MV-4-11 (cell line): ENCODE measurements around the gene RTKN2.

Experiments
- DNase-seq: peaks from one replicate; lab custom pipeline; 2025; lab: John Stamatoyannopoulos, UW

The RTKN2 gene

DNA sequence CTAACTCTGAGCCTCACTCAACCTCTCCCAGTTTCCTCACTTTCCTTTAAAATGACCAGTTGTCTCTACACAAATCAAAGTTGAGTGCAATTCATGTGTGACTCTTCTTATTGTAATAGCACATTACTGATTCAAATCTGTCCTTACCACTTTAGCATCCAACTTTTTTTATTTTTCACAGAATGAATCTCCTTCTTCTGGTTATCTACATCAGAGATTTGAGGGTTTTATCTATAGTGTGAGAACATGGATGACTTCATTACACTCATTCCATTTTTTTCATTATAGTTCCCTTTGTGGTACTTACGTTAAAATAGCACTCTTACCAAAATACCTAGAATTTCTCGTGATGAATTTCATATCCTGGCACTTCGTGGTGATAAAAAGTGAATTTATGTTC, 43.3 kb downstream of the RTKN2 start:
- DNase-seq = no peak

DNA sequence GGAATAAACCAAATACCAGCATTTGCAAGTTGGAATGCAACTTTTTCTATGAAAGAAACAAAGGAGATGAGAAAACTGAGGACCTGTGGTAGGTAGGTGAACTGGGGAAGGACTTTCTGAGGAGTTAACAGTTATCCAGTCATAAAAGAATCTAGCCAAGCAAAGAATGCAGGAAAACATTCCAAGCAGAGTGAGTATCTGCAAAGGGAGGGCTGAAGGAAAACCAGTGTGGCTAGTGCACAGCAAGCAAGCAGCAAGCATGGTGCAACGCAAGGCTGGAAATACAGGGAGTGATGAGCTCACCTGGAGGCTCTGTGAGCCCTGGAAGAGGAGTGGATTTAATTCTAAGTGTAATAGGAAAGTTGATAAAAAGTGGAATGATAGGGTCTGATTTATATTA, 44.0 kb downstream of the RTKN2 start:
- no peak for DNase-seq

GRCh38 chr10:62217683-62218082, 51.0 kb downstream of the RTKN2 start:
- no peak for DNase-seq

- DNase-seq = no peak
Measured at GRCh38 chr10:62214364-62214874, 54.2 kb downstream of the RTKN2 start.

DNA sequence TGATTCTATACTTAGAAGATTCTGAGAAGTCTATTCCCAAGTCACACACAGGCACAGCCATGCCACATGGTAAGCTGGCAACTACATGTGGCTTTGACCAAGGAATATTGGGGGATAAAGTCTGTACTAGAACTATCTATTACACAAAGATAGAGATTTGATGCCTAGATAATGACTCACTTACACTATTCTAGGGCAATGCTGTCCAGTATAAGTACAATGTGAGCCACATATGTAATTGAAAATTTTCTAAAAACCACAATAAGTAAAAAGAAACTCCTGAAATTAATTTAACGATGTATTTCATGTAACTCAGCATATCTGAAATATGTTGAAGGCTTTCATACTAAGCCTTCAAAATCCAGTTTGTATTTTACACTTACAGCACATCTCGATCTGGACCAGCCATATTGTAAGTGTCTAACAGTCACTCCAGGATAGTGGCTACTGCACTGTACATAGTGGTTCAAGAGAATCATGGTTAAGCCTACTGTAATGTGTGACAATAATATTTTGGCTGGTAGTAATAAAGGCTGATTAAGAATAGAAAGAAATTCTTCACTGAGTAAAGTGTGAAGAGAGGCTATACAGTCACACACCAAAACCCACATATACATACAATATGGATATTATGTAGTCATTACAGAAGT, 62.8 kb downstream of the RTKN2 start:
- DNase-seq = no peak

GRCh38 chr10:62199584-62199983, 69.1 kb downstream of the RTKN2 start:
- no peak for DNase-seq

DNA sequence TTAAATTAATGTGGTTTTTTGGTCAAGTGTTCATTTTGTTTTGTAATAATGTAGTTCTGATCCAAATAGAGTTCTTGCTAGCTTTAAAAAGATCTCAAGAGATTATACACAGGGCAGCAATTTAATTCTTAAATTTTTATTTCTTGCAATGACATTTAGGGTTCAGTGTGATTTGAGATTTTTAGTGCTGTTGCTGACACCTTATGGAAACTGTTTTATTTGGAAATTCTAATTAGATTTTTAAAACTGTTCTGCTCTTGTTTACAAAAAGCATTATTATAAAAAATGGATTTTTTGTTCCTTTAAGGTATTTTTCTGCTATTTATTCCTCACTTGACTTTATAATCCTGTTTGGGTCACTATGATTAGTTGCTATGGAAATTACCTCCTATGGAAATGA, 72.1 kb downstream of the RTKN2 start:
- no peak for DNase-seq

- no peak for DNase-seq
Measured at GRCh38 chr10:62195675-62195926, 73.0 kb downstream of the RTKN2 start.

DNA sequence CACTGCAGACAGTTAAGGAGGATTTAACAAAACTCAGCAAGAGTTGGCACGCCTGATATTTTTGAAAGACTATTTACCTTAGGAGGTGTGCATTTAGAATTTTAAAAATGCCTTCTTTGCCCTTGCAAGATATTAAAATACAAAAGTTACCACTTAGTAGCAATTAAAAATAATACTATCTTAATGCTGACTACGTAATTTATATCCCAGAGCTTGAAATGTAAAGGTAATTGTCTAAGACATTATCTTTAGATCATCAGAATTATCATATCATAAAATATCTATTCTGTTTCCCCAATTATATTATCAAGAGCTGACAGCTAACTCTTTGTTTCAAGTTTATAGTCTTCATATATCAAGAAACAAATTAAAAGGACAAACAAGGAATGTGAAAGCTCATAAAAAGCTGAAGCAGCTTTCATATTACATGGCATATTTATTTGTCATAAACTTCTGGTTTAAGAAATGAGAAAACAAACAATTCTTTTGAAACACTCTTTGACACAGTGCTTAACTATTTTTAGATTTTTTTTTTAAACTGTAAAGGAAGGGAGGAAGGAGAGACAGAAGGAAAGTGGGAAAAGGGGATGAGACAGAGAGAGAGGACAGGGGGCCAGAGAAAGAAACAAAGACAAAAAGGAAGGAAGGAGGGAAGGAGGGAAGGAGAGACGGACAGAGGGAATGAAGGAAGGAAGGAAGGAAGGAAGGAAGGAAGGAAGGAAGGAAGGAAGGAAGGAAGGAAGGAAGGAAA, 73.5 kb downstream of the RTKN2 start:
- no peak for DNase-seq

- DNase-seq = no peak
Measured at GRCh38 chr10:62193479-62193878, 75.2 kb downstream of the RTKN2 start.

- DNase-seq = no peak
Measured at GRCh38 chr10:62189131-62189530, 79.5 kb downstream of the RTKN2 start.

- DNase-seq = no peak
Measured at GRCh38 chr10:62188021-62188616, 80.5 kb downstream of the RTKN2 start.

DNA sequence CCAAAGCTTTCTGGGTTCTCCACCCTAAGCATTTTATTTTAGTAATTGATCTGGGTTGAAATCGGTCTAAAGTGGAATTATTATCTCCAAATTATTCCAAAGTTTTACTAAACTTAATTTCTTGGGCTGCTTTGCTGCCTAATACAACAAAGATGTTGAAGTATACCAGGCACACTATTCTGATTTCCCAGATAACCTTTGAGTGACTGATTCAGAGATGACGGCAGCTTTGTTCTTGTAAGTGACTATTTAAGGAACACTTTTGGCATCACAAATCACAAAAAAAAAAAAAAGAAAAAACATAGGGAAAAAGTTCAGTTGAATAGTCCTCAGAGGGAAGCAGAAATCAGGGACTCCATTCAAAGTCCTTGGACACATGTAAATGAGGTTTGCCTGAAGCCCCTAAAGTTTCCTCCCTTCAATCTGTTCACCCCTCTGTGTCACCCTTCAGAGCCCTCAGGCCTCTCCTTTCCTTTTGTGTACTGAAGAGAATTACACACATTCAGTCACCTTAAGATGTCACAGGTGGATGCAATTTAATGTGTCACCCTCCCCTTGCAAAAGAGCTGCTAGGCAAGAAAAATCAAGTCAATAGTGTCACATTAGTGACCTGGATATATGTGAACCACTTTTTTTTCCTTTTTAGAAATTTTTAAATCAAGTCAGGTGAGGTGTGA, 81.5 kb downstream of the RTKN2 start:
- DNase-seq = no peak

GRCh38 chr10:62185919-62186692, 82.5 kb downstream of the RTKN2 start:
- DNase-seq = no peak

DNA sequence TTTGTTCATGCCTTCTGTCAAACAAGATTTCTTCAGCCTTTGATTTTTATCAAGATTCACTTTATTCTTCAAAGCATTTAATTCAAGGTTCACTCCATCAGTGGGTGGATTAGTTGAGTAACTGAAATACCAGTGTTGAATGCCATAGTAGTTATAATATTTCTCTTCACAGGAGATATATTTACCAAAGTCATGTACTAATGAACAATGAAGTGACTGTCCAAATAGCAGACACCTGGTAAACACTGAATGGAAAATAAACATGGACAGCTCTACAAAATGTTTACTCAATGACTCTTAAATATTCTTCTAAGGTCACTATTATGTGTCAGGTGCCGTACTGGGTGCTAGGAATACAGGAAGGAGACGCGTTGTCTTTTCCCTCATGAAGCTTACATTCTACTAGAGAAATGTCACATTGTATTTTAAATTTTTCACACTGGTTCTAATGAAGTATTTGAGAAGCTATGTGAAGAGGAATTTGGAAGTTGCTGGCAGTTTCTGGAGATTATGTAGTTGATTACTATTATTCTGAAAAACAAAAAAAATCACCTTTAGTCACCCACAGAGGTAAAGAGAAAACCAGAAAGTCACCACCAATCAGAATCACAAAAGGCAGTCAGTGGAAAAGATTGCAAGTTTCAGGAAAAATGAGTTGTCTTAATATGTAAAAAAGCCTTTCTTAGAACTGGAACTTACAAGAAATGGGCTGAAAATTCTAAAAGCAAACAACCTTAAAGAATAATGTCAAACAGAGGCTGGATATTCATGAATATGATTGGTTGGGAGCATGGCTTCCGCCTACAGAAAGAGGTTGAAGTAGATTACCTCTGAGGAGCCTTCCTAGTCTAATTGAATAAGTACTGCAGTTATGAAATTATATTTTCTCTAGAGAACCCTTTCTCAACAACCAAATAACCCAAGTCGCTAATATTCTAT, 84.5 kb downstream of the RTKN2 start:
- DNase-seq = no peak

DNA sequence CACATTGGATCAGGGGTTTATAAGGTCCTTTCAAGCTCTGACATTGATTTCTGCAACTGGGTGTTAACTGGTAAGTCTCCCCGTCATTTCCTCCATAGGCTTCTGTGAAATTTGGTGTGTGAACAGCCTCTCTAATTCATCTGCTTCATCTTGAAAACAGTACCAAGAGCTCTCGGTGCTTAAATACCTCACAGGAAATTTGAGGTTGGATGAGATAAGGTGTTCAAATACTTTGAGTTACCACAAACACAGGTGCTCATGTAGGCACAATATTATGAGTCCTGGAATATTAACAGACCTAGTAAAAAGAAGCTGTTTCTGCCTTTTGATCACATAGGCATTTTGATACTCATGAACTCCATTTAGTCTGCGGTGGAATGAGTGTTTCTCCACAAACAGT, 85.2 kb downstream of the RTKN2 start:
- DNase-seq = no peak

DNA sequence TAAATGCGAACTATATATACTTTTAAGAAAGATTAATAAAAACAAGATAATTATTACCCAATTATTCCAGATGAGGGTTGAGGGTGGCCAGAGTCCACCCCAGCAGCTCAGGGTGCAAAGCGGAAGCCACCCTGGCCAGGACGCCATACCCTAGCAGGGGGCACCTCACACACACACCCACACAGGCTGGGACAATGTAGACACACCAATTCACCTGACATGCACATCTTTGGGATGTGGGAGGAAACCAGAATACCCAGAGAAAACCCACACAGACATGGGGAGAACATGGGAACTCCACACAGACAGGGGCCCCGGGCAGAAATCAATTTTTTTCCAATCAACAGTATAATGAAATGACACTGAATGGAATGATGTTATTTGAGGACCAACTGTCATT, 86.0 kb downstream of the RTKN2 start:
- DNase-seq = no peak

DNA sequence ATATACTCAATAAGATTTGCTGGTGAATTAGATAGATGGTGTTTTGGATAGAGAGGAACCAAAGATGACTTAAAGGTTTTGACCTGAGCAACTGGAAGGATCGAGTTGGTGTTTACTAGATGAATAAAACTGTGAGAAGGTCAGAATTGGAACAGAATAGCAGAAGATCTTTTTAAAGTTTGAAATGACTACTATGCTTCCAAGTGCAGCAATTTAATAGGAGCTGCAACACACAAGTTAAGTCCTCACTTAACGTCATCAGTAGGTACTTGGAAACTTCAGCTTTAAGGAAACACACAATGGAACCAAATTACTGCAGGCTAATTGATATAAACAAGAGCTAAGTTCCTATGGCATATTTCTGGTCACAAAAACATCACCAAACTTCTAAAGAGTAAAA, 86.5 kb downstream of the RTKN2 start:
- no peak for DNase-seq

- no peak for DNase-seq
Measured at GRCh38 chr10:62180677-62181076, 88.0 kb downstream of the RTKN2 start.

DNA sequence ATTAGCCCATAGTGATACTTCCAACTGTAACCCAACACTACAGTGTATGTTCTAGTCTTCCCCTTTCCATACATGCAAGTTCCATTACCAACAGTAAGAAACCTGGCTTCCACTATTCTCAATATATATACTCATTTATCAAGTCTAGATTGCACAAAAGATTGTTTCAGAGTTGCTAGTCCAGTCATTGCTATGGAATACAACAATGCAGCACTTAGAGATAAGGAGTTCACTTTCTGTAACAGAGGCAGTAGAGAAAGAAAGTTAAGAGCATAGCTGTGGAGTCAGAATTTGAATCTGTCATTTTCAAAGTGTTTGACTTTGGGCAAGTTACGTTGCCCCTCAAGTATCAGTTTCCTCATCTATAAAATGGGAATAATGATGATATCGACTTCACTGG, 90.1 kb downstream of the RTKN2 start:
- no peak for DNase-seq

GRCh38 chr10:62177111-62177510, 91.5 kb downstream of the RTKN2 start:
- DNase-seq = no peak
